Subcutaneous adipose tissue (tissue), 4 donors: ENCODE results near the gene COL25A1. TPM values are rescaled to one million over a fixed set of nuclear protein-coding genes. Genes with fewer than 3 reads are reported as not detected.

Source experiments
- CTCF ChIP-seq: fragments of 450-650 bp; IDR thresholded peaks from one replicate; pipeline ENCODE4 v1.5.1; 2016; ENCODE audit warnings: low read depth, mild to moderate bottlenecking, control low read depth, antibody characterized with exemption, moderate library complexity
- total RNA-seq, 4 donors: library from RNA; depleted of rRNA; stranded (reverse); fragments of >200 nt; gene quantifications; one replicate each; pipeline ENCODE4 v1.1.0, GENCODE V29; 2016

COL25A1 gene
- total RNA-seq, 4 donors from 2014 or later: 4.9 to 12.9 (median 10.1) TPM

GRCh38 chr4:109004418-109004817 is 298.0 kb downstream of the COL25A1 start:
- TF ChIP-seq CTCF: no peak

GRCh38 chr4:109003964-109004363 is 298.5 kb downstream of the COL25A1 start:
- TF ChIP-seq CTCF: no peak

GRCh38 chr4:108991551-108992328 is 310.7 kb downstream of the COL25A1 start:
- TF ChIP-seq CTCF: no peak

GRCh38 chr4:108988464-108989195 is 313.8 kb downstream of the COL25A1 start:
- TF ChIP-seq CTCF: no peak

GRCh38 chr4:108982402-108983185 is 319.9 kb downstream of the COL25A1 start:
- TF ChIP-seq CTCF: no peak

GRCh38 chr4:108980455-108981239 is 321.8 kb downstream of the COL25A1 start:
- no peak for TF ChIP-seq CTCF
